Right lobe of liver (tissue), 6 donors: Measurements from ENCODE around the gene CD101. TPM values are rescaled to one million over a fixed set of nuclear protein-coding genes. Genes with fewer than 3 reads are reported as not detected.

Experiments
- ATAC-seq, 4 donors: fragments of 200-7000 bp; cut with Tn5 transposase; one replicate each; pipeline ENCODE4 v1.9.1; 2020; ENCODE audit warnings: mild to moderate bottlenecking in 4 of 4, moderate library complexity in 4 of 4
- DNase-seq, 3 donors: peaks; one replicate each; pipeline ENCODE4 v3.0.0-alpha.2; 2020
- H3K27ac ChIP-seq, 3 donors: fragments of 200-600 bp; one replicate each; pipeline ENCODE4 v1.8.0; 2022
- H3K27me3 ChIP-seq, 2 donors: fragments of 200-600 bp; one replicate each; pipeline ENCODE4 v1.8.0; 2022
- H3K36me3 ChIP-seq, 4 donors: fragments of 200-600 bp; sonication (generic) in 1 of 4; one replicate each; pipeline versions ENCODE4 v1.5.1 to v1.8.0; 2017 to 2022; ENCODE audit warnings: control low read depth in 1 of 4
- H3K4me1 ChIP-seq, 4 donors: fragments of 200-600 bp; sonication (generic) in 1 of 4; one replicate each; pipeline versions ENCODE4 v1.5.1 to v1.8.0; 2017 to 2022; ENCODE audit warnings: control low read depth in 1 of 4
- H3K4me3 ChIP-seq, 3 donors: fragments of 200-600 bp; one replicate each; pipeline ENCODE4 v1.8.0; 2022
- H3K9me3 ChIP-seq, 4 donors: fragments of 200-600 bp; sonication (generic) in 1 of 4; one replicate each; pipeline versions ENCODE4 v1.5.1 to v1.8.0; 2017 to 2022; ENCODE audit warnings: control low read depth in 1 of 4
- POLR2A ChIP-seq: fragments of 450-650 bp; IDR thresholded peaks from one replicate; pipeline ENCODE4 v1.6.1; 2017; ENCODE audit warnings: antibody characterized with exemption, mild to moderate bottlenecking
- WGBS: methylation state at CpG from one replicate; pipeline ENCODE4 v1.1.6; 2018; ENCODE audit warnings: low coverage, low lambda C conversion rate; ENCODE audit not compliant: insufficient coverage; ENCODE audit errors: missing lambda C conversion rate; 5-methylcytosine and 5-hydroxymethylcytosine counted together
- intact Hi-C, 2 donors: fragments of 100-400 bp; cut with DNase I; formaldehyde crosslinking; loops; one replicate each; pipeline versions ENCODE4 v1.11.2 to v1.14.1; 2022
- total RNA-seq, 6 experiments: library from RNA; depleted of rRNA in 2 of 6; stranded (reverse); fragments of >200 nt in 2 of 6; fragmentation: NEBNext Ultra II Directional in 3 of 6; extraction: Animal tissue kit (Norgen Biotek cat#: 25700) in 3 of 6; gene quantifications; one replicate each; pipeline versions ENCODE4 v1.1.0 to v1.2.4, GENCODE V29; 2016 to 2023
- TF ChIP-seq, protein P1 (sequence below), 4 donors: fragments of 200-600 bp in 3 of 4; fragments of 450-650 bp in 1 of 4; IDR thresholded peaks; one replicate each; pipeline versions ENCODE4 v1.5.1 to v1.8.0; 2016 to 2022; ENCODE audit warnings: antibody characterized with exemption in 4 of 4, mild to moderate bottlenecking in 2 of 4
- donor health status: DM: no; HTN: yes; CAD: no.
- donor health status: DM: no; HTN: no; CAD: no.
- donor health status: DM: no; HTN: no; CAD: no.
- donor health status: DM: no; HTN: yes; CAD: no.
- donor health status: DM: no; HTN: yes; CAD: no.

Gene CD101
- total RNA-seq, 6 experiments from 2014 or later, result 0.12 to 1.9 (median 0.49) TPM

DNA sequence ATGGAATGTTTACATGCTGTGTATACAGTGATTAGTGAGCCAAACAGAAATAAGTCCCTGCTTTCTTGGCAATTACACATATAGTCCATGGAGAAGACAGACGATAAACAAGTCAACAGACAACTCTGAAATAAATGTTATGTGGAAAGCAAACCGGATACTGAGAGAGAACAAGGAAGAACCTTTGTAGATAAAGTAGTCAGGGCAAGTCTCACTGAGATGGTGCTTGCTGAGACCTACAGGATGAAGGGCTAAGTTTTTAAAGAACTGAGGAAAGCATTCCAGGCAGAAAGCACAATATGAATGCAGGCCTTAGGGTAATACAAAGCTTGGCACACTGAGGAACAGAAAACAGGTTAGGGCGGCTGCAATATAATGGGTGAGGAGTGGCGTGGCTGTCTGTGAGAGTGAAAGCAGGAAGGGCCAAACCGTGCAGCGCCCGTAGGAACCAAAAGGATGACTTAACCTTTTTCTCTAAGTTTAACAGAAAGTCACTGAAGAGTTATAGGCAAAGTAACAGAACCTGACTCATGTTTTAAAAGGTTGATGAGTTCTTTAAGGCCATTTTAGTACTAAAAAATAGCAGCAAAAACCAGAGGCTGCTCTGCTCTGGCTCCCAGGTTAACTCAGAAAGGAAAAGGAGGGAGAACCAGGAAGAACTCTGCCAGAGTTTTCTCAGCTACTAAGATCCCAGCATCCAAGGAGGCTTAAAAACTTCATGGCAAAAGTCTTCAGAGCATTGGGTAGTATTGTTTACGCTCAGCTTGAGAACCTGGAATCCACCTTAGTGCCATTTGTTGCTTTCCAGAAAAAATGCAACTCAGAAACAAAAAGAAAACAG is 49.9 kb downstream of the CD101 start:
- no peaks in the 10 kb centered on the region for H3K4me1 ChIP-seq
- ATAC-seq, result peak; percentile 39 to 63 (median 59)
- 45% methylated on average over 8 of the region's 8 CpGs for WGBS
- peak overlapping the region in 1 of 3 donors; percentile 34 for H3K27ac ChIP-seq
- H3K4me3 ChIP-seq, result no peak overlapping the region
- H3K27me3 ChIP-seq, result no peaks in the 10 kb centered on the region
- H3K36me3 ChIP-seq, result no peaks in the 10 kb centered on the region
- TF ChIP-seq POLR2A, result no peak
- TF ChIP-seq, protein P1, sequence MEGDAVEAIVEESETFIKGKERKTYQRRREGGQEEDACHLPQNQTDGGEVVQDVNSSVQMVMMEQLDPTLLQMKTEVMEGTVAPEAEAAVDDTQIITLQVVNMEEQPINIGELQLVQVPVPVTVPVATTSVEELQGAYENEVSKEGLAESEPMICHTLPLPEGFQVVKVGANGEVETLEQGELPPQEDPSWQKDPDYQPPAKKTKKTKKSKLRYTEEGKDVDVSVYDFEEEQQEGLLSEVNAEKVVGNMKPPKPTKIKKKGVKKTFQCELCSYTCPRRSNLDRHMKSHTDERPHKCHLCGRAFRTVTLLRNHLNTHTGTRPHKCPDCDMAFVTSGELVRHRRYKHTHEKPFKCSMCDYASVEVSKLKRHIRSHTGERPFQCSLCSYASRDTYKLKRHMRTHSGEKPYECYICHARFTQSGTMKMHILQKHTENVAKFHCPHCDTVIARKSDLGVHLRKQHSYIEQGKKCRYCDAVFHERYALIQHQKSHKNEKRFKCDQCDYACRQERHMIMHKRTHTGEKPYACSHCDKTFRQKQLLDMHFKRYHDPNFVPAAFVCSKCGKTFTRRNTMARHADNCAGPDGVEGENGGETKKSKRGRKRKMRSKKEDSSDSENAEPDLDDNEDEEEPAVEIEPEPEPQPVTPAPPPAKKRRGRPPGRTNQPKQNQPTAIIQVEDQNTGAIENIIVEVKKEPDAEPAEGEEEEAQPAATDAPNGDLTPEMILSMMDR (IDR thresholded peaks at IDR 0.05), result no peak
- no peaks in the 10 kb centered on the region for H3K9me3 ChIP-seq
- intact Hi-C loops, result loop anchor here (5.0 kb wide), 1 partner anchor 314 kb away; no protein-coding TSS in a partner anchor
- no peak for DNase-seq

- TF ChIP-seq POLR2A, result no peak
- TF ChIP-seq, protein P1 (IDR thresholded peaks at IDR 0.05), result no peak
These were observed 52.5 kb downstream of the CD101 start for GRCh38 chr1:117054068-117054467.

GRCh38 chr1:117058810-117059209 is 57.2 kb downstream of the CD101 start:
- Histone ChIP-seq H3K27ac (peak overlapping the region in 1 of 3 donors; percentile 37), H3K36me3 (peaks cover 0 to 3% (median 0%) of the 10 kb centered on the region in 4 donors), H3K4me3 (peak overlapping the region in 2 of 3 donors; percentile 72 to 86), H3K27me3 (no peaks in the 10 kb centered on the region), H3K4me1 (peaks cover 0 to 13% (median 0%) of the 10 kb centered on the region in 4 donors), H3K9me3 (no peaks in the 10 kb centered on the region)
- TF ChIP-seq POLR2A, result no peak
- TF ChIP-seq, protein P1 (IDR thresholded peaks at IDR 0.05), result no peak
- ATAC-seq (no peak), DNase-seq (no peak)
- 47% methylated on average over 4 of the region's 4 CpGs for WGBS
- intact Hi-C loops, result no loop called here

More at GRCh38 chr1:117054068-117054467, 52.5 kb downstream of the CD101 start:
- ATAC-seq (no peak), DNase-seq (no peak)
- no peaks in the 10 kb centered on the region for H3K36me3 ChIP-seq
- H3K9me3 ChIP-seq, result no peaks in the 10 kb centered on the region
- no peaks in the 10 kb centered on the region for H3K27me3 ChIP-seq
- intact Hi-C loops, result loop anchor here (5.0 kb wide), 1 partner anchor 317 kb away; no protein-coding TSS in a partner anchor
- H3K27ac ChIP-seq, result no peak overlapping the region
- peaks cover 0 to 3% (median 0%) of the 10 kb centered on the region in 4 donors for H3K4me1 ChIP-seq
- H3K4me3 ChIP-seq, result no peak overlapping the region

DNA sequence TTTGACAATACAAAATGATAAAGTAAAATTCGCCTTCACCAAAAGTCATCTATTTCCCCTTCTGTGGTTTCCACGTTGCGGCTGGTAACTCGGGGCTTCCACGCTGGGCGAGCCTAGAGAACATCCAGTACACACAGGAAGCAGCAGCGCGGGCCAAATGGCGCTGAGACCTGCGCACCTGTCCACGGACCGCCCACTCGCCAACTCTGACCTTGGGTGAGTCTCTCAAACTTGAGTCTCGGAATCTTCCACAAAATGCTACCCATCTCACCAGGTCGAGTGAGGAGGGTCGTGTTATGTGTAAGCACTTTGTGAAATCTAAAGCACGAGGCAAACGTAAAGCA is 57.7 kb downstream of the CD101 start:
- Histone ChIP-seq H3K9me3 (no peaks in the 10 kb centered on the region), H3K4me1 (peaks cover 0 to 13% (median 0%) of the 10 kb centered on the region in 4 donors), H3K36me3 (peaks cover 0 to 3% (median 0%) of the 10 kb centered on the region in 4 donors), H3K4me3 (peak overlapping the region; percentile 71 to 86 (median 72)), H3K27ac (peak overlapping the region in 1 of 3 donors; percentile 37), H3K27me3 (no peaks in the 10 kb centered on the region)
- WGBS, result under 1% methylated on average over 13 of the region's 18 CpGs
- intact Hi-C loops, result no loop called here
- peak; percentile 63 to 75 (median 67) for DNase-seq
- peak; percentile 46 to 57 (median 55) for ATAC-seq
- TF ChIP-seq POLR2A, result no peak
- TF ChIP-seq, protein P1 (IDR thresholded peaks at IDR 0.05), result no peak
